Stimulated activated effector memory CD8-positive, alpha-beta T cell treated with anti-CD3 and anti-CD28 coated beads, Interleukin-12 subunit alpha, Interleukin-12 subunit beta, amount 100 ng/mL, for 72 hours (primary cell): ENCODE results near the gene ALG1L2.
"Not testable (repeated sequence)": the region's sequence is repeated elsewhere in the genome, so short reads cannot be mapped to it uniquely, and the experiment has no call there.

ENCODE experiments used
- ATAC-seq: fragments of 150-1000 bp; cut with Tn5 transposase; 2 replicates; pipeline ENCODE4 v1.10.0; 2021
- DNase-seq, 2 donors: peaks; one replicate each; pipeline ENCODE4 v3.0.0; 2021 to 2022; ENCODE audit warnings: low spot score in 2 of 2
- H3K27ac Mint-ChIP-seq: one replicate; pipeline ENCODE4 v1.8.0; 2022; ENCODE audit warnings: mild to moderate bottlenecking, mixed read lengths
- H3K36me3 Mint-ChIP-seq: one replicate; pipeline ENCODE4 v1.8.0; 2022; ENCODE audit warnings: mild to moderate bottlenecking, mixed read lengths
- H3K4me1 Mint-ChIP-seq: one replicate; pipeline ENCODE4 v1.8.0; 2022; ENCODE audit warnings: mixed read lengths
- H3K4me3 Mint-ChIP-seq: one replicate; pipeline ENCODE4 v1.8.0; 2022; ENCODE audit warnings: mild to moderate bottlenecking, mixed read lengths
- H3K9me3 Mint-ChIP-seq: one replicate; pipeline ENCODE4 v1.8.0; 2022; ENCODE audit warnings: mixed read lengths

ALG1L2 gene, protein sequence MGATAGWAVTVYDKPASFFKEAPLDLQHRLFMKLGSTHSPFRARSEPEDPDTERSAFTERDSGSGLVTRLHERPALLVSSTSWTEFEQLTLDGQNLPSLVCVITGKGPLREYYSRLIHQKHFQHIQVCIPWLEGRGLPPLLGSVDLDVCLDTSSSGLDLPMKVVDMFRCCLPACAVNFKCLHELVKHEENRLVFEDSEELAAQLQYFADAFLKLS

DNA sequence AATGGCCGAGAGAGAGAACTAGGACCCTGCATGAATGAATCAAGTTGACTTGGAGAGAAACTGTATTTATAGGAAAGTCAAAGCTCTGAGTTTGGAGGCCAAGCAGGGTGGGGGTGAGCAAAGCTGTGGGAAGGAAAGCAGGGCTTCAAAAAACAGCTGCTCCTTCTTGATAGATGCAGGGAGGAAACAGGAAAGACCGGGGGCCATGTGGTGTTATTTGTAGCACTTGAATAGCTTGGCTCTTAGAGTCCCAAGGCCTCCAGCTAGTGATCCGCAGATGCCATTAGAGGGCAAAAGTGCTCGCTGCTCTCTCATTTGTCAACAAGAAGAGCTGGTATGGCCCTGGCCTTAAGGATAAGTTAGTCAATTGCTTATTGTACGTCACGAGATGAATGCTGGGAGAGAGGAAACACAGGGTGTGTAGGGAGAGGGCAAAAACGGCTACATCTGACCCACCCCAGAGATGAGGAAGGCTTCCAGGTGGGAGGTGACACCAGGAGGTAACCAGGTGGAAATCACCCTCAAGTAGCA, at the start of gene ALG1L2:
Gene ALG1L2 (plus strand): TSS at position 481 of the 531 bp plus-strand sequence. CDS start 186 bp downstream, outside the sequence.
- ATAC-seq: no peak
- H3K4me3 Mint-ChIP-seq: no peak within 1 kb of the TSS
- peaks cover under 1% of the 10 kb centered on the region for H3K4me1 Mint-ChIP-seq
- H3K36me3 Mint-ChIP-seq: no peaks in the 10 kb centered on the region
- no peaks in the 10 kb centered on the region for H3K9me3 Mint-ChIP-seq
- no peak for DNase-seq
- H3K27ac Mint-ChIP-seq: no peak within 1 kb of the TSS

DNA sequence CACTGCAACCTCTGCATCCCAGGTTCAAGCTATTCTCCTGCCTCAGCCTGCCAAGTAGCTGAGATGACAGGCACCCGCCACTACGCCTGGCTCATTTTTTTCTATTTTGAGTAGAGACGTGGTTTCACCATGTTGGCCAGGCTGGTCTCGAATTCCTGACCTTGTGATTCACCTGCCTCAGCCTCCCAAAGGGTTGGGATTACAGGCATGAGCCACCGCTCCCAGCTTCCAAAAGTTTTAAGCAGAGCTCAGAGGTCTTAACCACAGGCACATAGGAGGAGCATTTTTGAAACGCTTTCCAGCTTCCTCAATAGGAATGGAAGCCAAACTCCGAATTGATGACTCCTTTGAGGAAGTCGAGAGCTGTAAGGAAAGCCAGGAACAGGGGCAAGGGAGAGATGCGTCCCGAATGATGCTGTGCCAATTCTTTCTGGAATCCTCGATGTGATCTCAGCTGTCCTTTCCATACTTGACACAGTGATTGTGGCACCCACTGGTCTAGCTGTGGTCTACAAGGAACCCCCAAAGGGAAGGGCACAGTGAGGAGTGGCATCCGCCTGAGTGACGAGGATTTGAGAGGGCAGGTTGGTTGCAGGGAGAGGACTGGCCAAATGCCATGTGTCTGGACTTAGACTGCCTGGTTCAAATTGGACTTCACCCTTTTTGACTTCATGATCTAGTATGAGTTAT, 44.4 kb upstream of the ALG1L2 start:
- H3K4me1 Mint-ChIP-seq, DNase-seq, H3K27ac Mint-ChIP-seq, ATAC-seq, H3K9me3 Mint-ChIP-seq, H3K36me3 Mint-ChIP-seq, H3K4me3 Mint-ChIP-seq: not testable (repeated sequence)

DNA sequence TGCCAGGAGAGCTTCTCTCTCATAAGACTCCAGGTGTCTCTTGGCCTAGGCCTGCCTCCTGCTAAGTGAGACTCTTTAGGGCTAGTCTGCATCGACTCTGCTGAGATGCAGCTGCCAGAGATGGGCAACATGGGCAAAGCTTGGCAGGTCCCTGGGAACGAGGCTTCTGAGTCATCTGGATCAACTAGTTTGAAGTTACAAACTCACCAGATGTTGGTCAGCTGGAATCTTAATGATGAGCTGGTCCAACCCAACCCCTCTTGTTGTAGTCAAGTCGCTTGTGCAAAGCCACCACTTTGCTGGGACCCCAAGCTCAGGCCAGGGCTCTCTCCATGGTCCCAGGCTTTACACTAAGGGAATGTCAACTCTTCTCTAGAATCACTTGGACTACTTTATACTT, 38.9 kb upstream of the ALG1L2 start:
- H3K9me3 Mint-ChIP-seq, H3K4me1 Mint-ChIP-seq, H3K27ac Mint-ChIP-seq, H3K4me3 Mint-ChIP-seq, ATAC-seq, DNase-seq, H3K36me3 Mint-ChIP-seq: not testable (repeated sequence)

DNA sequence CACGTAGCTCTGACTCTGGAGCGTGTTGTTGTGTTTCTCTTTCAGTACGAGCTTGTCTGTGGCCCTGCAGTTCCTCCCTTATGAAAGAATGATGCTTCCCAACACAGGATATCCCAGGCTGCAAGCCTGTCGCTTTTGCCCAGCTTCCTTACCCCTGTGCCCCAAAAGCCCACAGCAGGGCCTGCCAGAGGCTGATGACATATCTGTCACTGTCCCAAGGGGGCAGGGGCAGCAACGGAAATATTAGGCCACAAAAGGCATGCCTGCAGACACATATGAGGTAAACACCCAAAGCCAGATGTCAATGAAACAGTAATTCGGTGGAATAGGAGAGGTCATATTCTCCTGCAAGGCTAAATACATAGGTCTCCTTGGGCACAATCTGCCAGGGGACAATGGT, 38.0 kb upstream of the ALG1L2 start:
- not testable (repeated sequence) for H3K9me3 Mint-ChIP-seq, H3K4me3 Mint-ChIP-seq, DNase-seq, H3K4me1 Mint-ChIP-seq, H3K27ac Mint-ChIP-seq, ATAC-seq, H3K36me3 Mint-ChIP-seq

DNA sequence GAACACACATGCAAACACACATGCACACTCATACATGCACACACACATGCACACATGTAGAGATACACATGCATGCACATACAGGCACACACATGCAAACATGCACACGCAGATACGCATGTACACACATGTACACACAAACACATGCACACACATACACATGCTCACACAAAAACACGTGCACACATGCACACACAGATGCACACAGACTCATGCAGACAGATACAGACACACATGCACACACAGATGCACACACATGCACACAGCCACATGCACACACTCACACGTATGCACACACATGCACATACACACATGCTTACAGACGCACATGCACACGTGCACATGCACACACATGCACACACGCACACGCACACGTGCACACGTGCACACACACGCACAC, 37.3 kb upstream of the ALG1L2 start:
- ATAC-seq: no peak
- Mint-ChIP-seq H3K9me3 (no peaks in the 10 kb centered on the region), H3K27ac (no peak overlapping the region), H3K4me3 (no peak overlapping the region), H3K4me1 (peaks cover 9% of the 10 kb centered on the region), H3K36me3 (no peaks in the 10 kb centered on the region)
- DNase-seq: no peak

DNA sequence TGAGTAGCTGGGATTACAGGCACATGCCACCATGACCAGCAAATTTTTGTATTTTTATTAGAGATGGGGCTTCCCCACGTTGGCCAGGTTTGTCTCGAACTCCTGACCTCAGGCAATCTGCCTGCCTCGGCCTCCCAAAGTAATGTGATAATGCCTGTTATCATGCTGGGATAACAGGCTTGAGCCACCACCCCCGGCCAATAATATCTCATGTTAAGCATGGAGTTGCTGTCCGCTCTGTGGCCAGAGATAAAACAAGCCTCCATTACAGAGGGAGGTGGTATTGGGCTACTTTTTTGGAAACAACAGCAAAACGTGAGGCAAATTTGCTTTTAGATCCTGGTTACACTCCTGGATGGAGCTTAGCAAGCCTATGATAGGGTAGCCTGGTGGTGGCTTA, 32.9 kb upstream of the ALG1L2 start:
- no peak overlapping the region for H3K4me3 Mint-ChIP-seq
- DNase-seq: no peak
- H3K4me1 Mint-ChIP-seq: peaks cover 9% of the 10 kb centered on the region
- no peaks in the 10 kb centered on the region for H3K9me3 Mint-ChIP-seq
- no peaks in the 10 kb centered on the region for H3K36me3 Mint-ChIP-seq
- no peak for ATAC-seq
- no peak overlapping the region for H3K27ac Mint-ChIP-seq

DNA sequence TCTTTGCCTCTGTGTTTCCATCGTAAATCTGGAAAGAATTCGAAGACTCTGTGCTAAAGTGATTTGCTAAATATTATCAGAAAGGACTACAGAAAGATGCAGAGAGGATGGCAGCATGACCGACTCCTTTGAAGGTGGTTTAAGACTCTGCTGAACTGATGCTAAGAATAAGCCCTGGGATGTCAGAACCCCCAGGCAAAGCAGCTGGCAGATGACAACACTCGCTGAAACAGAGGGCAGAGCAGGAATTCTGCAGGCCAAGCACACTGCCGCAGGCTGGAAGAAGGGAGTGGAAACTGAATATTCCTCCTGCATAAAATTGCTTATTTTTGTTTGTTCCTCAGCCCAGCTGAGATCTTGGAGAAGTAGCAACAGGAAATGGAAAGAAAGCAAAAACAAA, 29.3 kb upstream of the ALG1L2 start:
- not testable (repeated sequence) for H3K4me1 Mint-ChIP-seq, ATAC-seq, H3K36me3 Mint-ChIP-seq, H3K27ac Mint-ChIP-seq, H3K9me3 Mint-ChIP-seq, DNase-seq, H3K4me3 Mint-ChIP-seq

DNA sequence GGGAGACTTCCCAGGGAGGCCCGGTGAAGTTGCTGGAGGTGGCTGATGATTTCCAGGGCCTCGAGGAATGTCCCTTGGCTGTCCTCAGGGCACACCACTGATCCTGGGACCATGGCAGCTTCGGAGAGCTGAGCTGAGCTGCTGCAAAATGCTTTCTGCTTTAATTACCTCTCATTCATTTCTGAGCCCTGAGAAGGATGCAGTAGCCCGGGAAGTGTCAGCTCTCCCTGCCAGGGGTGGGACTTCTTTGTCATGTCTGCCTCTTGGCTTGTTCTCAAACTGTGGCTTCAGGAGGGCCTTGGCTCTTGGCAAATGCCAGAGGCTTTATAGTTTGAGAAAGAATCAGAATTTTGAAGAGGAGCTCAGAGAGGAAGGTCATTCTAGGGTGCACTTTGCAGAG, 28.7 kb upstream of the ALG1L2 start:
- DNase-seq: not testable (repeated sequence)

DNA sequence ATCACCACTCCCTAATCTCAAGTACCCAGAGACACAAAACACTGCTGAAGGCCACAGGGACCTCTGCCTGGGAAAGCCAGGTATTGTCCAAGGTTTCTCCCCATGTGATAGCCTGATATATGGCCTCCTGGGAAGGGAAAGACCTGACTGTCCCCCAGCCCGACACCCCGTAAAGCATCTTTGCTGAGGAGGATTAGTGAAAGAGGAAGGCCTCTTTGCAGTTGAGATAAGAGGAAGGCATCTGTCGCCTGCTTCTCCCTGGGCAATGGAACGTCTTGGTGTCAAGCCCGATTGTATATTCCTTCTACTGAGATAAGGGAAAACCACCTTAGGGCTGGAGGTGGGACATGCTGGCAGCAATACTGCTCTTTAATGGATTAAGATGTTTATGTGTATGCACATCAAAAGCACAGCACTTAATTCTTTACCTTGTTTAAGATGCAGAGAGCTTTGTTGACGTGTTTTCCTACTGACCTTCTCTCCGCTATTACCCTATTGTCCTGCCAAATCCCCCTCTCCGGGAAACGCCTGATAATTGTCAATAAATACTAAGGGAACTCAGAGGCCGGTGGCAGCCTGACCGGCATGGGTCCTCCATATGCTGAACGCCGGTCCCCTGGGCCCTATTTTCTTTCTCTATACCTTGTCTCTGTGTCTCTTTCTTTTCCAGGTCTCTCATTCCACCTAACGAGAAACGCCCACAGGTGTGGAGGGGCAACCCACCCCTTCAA, 23.9 kb upstream of the ALG1L2 start:
- ATAC-seq, H3K9me3 Mint-ChIP-seq, H3K4me3 Mint-ChIP-seq, DNase-seq, H3K4me1 Mint-ChIP-seq, H3K27ac Mint-ChIP-seq, H3K36me3 Mint-ChIP-seq: not testable (repeated sequence)

More for the DNA sequence above, 28.7 kb upstream of the ALG1L2 start:
- not testable (repeated sequence) for H3K36me3 Mint-ChIP-seq, H3K4me1 Mint-ChIP-seq, H3K4me3 Mint-ChIP-seq, H3K27ac Mint-ChIP-seq, ATAC-seq, H3K9me3 Mint-ChIP-seq

DNA sequence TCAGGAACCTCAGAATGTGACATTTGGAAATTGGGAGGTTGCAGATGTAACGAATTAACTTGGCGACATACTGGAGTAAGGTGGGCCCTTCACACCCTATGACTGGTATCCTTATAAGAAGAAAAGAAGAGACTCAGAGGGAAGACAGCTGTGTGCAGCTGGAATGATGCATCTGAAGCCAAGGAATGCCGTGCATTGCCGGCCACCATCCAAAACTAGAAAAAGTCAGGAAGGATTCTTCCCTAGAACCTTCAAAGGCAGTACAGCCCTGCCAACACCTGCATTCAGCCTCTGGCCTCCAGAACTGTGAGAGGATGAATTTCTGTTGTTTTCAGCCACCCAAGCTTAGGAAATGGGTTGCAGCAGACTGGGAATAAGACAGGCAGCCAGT, 23.4 kb upstream of the ALG1L2 start:
- not testable (repeated sequence) for H3K36me3 Mint-ChIP-seq, ATAC-seq, H3K9me3 Mint-ChIP-seq, DNase-seq, H3K27ac Mint-ChIP-seq, H3K4me1 Mint-ChIP-seq, H3K4me3 Mint-ChIP-seq

DNA sequence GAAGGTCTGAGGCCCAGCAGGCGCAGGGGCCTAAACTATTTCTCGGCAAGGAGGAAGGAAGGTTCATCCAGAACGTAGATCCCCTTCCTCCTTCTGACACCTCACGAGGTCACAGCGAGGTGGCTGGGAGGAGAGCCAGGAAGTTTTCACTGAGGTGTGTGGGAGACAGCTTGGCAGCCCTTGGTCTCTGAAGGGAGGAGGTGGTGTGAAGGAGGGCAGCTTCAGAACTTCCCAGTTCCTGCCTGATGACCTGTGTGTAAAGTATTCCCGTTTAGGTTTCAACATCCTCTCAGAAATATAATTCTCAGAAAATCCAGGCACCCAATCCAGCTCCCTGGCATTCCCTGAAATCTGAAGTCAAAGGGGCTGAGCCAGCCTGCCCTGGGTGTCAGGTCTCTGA, 22.9 kb upstream of the ALG1L2 start:
- H3K36me3 Mint-ChIP-seq, DNase-seq, H3K4me3 Mint-ChIP-seq, H3K9me3 Mint-ChIP-seq, H3K4me1 Mint-ChIP-seq, H3K27ac Mint-ChIP-seq, ATAC-seq: not testable (repeated sequence)

DNA sequence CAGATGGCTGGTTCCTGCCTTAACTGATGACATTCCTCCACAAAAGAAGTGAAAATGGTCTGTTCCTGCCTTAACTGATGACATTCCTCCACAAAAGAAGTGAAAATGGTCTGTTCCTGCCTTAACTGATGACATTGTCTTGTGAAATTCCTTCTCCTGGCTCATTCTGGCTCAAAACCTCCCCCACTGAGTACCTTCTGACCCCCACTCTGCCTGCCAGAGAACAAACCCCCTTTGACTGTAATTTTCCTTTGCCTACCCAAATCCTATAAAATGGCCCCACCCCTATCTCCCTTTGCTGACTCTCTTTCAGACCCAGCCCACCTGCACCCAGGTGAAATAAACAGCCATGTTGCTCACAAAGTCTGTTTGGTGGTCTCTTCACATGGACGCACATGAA, 22.5 kb upstream of the ALG1L2 start:
- not testable (repeated sequence) for H3K36me3 Mint-ChIP-seq, H3K4me1 Mint-ChIP-seq, DNase-seq, H3K4me3 Mint-ChIP-seq, H3K27ac Mint-ChIP-seq, ATAC-seq, H3K9me3 Mint-ChIP-seq

DNA sequence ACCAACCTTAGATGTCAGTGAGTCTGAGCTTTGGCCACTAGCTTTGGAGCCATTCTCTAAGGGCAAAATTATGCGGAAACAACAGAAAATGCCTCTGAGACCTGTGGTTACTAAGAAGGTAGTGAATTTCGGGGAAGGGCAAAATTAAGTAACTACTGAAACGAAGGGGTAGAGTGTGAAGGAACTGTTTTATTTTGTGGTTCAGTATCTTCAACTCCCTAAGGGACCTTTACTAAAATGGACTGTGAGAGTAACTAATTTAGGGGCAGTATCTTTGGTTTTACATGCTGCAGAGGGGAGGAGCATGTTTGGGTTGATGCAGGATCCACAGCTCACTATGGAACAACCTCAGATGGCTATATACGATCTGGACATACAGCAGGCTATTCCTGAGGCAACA, 8.0 kb upstream of the ALG1L2 start:
- no peak overlapping the region for H3K27ac Mint-ChIP-seq
- H3K9me3 Mint-ChIP-seq: no peaks in the 10 kb centered on the region
- no peaks in the 10 kb centered on the region for H3K36me3 Mint-ChIP-seq
- DNase-seq: no peak
- no peak overlapping the region for H3K4me3 Mint-ChIP-seq
- no peak for ATAC-seq
- H3K4me1 Mint-ChIP-seq: no peaks in the 10 kb centered on the region

DNA sequence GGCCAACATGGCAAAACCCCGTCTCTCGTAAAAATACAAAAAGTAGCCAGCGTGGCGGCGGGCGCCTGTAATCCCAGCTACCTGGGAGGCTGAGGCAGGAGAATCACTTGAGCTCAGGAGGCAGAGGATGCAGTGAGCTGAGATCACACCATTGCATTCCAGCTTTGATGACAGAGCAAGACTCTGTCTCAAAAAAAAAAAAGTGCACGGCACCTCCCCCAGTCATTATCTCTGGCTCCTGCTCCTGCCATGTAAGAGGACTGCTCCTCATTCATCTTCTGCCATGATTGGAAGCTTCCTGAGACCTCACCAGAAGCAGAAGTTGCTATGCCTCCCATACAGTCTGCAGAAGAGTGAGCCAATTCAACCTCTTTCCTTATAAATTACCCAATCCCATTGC, 4.0 kb upstream of the ALG1L2 start:
- no peaks in the 10 kb centered on the region for H3K36me3 Mint-ChIP-seq
- no peak overlapping the region for H3K4me3 Mint-ChIP-seq
- H3K9me3 Mint-ChIP-seq: no peaks in the 10 kb centered on the region
- DNase-seq: no peak
- H3K4me1 Mint-ChIP-seq: no peaks in the 10 kb centered on the region
- ATAC-seq: no peak
- no peak overlapping the region for H3K27ac Mint-ChIP-seq

DNA sequence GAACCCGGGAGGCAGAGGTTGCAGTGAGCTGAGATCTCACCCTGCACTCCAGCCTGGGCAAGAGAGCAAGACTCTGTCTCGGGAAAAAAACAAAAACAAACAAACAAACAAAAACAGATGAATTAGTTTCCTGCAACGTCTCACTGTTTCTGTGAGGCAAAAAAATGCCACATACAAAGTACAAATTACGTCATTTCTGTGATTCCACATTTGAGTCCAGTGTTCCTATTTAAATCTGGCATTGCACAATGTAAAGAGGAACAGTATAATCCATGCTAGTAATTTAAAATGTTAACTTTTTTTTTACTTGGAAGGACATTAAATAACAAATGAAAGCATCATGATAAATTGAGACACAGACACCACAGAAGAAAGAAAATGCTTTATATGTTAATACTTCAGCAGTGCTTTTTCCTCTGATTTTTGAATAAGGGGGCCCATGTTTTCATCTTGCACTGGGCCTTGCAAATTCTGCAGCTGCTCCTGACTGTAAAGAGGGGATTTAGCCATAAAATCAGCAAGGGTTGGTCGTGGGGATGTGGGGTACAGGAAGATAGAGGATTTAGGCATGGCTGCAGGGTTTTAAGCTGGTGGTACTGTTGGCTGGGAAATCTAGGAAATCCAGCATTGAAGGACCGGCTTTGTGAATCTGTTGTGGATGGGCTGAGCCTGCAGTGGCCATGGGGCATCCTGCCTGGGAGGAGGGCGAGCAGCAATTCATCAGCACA, 1.9 kb downstream of the ALG1L2 start:
- not testable (repeated sequence) for DNase-seq, H3K9me3 Mint-ChIP-seq, H3K36me3 Mint-ChIP-seq, H3K27ac Mint-ChIP-seq, H3K4me1 Mint-ChIP-seq, ATAC-seq, H3K4me3 Mint-ChIP-seq
